GM12801 (cell line): ENCODE results near the gene KIF19.

Source experiments
- TF ChIP-seq, protein P1 (sequence below): IDR thresholded peaks from one replicate; pipeline ENCODE4 v1.5.1; 2011; ENCODE audit warnings: control low read depth; ENCODE audit not compliant: insufficient read length; ENCODE audit errors: extremely low read depth

Gene KIF19

DNA sequence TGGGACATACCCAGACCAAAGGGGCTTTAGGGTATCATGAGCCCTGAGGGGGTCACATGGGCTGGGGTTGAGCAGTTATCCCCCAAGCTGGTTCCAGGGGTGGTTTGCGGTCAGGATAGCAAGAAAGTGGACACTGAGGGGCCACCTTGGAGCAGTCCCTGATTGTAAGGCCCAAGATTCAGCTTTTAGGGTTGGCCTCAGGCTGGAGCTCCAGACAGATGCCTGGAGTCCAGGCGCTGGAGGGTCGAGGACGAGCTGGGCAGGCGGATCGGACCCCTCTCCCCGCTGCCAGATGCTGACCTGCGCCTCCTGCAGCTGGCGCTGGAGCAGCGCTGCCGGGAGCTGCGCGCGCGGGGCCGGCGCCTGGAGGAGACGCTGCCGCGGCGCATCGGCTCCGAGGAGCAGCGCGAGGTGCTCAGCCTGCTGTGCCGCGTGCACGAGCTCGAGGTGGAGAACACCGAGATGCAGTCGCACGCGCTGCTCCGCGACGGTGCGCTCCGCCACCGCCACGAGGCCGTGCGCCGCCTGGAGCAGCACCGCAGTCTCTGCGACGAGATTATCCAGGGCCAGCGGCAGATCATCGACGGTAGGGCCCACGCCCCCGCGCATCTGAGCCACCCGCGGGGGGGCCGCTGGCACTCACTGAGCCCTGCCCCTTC, 25.7 kb downstream of the KIF19 start:
- TF ChIP-seq, protein P1, sequence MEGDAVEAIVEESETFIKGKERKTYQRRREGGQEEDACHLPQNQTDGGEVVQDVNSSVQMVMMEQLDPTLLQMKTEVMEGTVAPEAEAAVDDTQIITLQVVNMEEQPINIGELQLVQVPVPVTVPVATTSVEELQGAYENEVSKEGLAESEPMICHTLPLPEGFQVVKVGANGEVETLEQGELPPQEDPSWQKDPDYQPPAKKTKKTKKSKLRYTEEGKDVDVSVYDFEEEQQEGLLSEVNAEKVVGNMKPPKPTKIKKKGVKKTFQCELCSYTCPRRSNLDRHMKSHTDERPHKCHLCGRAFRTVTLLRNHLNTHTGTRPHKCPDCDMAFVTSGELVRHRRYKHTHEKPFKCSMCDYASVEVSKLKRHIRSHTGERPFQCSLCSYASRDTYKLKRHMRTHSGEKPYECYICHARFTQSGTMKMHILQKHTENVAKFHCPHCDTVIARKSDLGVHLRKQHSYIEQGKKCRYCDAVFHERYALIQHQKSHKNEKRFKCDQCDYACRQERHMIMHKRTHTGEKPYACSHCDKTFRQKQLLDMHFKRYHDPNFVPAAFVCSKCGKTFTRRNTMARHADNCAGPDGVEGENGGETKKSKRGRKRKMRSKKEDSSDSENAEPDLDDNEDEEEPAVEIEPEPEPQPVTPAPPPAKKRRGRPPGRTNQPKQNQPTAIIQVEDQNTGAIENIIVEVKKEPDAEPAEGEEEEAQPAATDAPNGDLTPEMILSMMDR, result no peak

DNA sequence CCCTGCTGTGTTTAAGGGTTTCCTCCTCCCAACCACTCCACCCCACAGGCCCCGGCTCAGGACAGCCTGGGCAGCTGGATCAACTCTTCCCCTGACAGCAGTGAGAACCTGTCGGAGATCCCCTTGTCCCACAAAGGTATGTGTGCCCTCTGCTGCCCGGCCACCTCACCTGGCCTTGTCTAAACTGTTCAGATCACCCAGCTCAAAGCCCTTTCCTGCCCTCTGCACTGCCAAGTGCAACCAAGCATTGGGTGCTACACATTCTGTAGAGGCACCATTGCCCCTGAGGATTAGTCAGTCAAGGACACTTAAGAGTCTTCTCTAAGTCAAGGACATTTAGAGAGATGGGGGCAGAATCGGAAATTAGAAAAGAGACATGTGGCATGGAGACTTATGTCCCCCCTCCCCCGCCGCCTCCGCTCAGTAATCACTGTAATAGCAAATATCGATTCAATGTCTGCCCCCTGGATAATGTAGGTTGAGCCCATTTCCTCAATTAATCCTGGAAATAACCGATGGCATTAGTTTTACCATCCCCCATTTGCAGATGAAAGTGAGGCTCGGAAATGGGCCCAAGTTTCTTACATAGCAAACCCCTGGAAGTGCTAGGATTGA, 27.5 kb downstream of the KIF19 start:
- TF ChIP-seq, protein P1, result no peak

DNA sequence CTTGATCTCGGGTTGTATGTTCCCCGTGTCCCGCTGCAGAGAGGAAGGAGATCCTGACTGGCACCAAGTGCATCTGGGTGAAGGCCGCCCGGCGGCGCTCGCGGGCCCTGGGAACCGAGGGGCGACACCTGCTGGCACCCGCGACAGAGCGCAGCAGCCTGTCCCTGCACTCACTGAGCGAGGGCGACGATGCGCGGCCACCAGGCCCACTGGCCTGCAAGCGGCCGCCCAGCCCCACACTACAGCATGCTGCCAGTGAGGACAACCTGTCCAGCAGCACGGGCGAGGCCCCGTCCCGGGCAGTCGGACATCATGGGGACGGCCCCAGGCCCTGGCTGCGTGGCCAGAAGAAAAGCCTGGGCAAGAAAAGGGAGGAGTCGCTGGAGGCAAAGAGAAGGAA, 28.1 kb downstream of the KIF19 start:
- TF ChIP-seq, protein P1, result no peak

GRCh38 chr17:74354561-74354960, 28.5 kb downstream of the KIF19 start:
- TF ChIP-seq, protein P1, result no peak

DNA sequence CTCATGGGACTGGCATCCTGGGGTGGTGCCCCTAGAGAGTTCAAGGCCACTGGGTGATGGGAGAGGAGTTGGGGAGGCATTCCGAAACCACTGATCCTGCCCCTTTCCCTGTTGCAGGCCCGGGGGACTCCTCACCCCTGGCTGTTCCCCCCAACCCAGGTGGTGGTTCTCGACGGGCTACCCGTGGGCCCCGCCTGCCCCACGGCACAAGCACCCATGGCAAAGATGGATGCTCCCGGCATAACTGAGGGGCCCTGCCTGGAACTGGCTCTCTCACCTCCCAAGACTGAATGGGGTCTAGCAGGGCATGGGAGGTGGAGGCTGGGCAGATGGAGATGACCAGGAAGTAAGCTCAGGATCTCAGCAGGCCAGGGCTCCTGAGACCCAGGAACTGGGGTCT, 29.0 kb downstream of the KIF19 start:
- TF ChIP-seq, protein P1, result no peak

GRCh38 chr17:74356646-74357465, 30.8 kb downstream of the KIF19 start:
- TF ChIP-seq, protein P1, result no peak

GRCh38 chr17:74357466-74357809, 31.4 kb downstream of the KIF19 start:
- TF ChIP-seq, protein P1, result no peak
